ENCODE measurements around the gene BTF3.

GRCh38 chr5:73531356-73531755 is 33.1 kb downstream of the BTF3 start:
- TF ChIP-seq CTCF (IDR thresholded peaks at IDR 0.05) = no peak
- no peak for TF ChIP-seq EP300 (IDR thresholded peaks at IDR 0.05)
- TF ChIP-seq POLR2A (IDR thresholded peaks at IDR 0.05) = no peak

Data from upper lobe of left lung (tissue), 4 donors.